CD4-positive, alpha-beta T cell (primary cell): ENCODE measurements around the gene RAB28. TPM values are rescaled to one million over a fixed set of nuclear protein-coding genes. Genes with fewer than 3 reads are reported as not detected.

Source experiments
- ATAC-seq: fragments of 200-7000 bp; cut with Tn5 transposase; one replicate; pipeline ENCODE4 v1.10.0; 2022; ENCODE audit warnings: mild to moderate bottlenecking; ENCODE audit not compliant: poor library complexity
- CTCF ChIA-PET: fragments of 350-600 bp; sonication (Branson Sonifier 250); formaldehyde crosslinking; loops from one replicate; lab custom pipeline; 2021; ENCODE audit warnings: antibody characterized with exemption, inconsistent platforms; lab: Charles Lee
- POLR2A ChIA-PET: fragments of 350-600 bp; sonication (Branson Sonifier 250); formaldehyde crosslinking; loops from one replicate; lab custom pipeline; 2021; ENCODE audit warnings: antibody characterized with exemption, inconsistent platforms; lab: Charles Lee
- DNase-seq, 14 experiments: peaks; one replicate each; pipeline ENCODE4 v3.0.0-alpha.2; 2013 to 2020; ENCODE audit warnings: mixed read lengths in 2 of 14
- H3K27ac ChIP-seq, 2 donors: one replicate each; pipeline versions ENCODE4 v1.5.1 to v1.7.0; 2013; ENCODE audit warnings: low read length in 2 of 2, low read depth in 1 of 2, mild to moderate bottlenecking in 1 of 2
- H3K27me3 ChIP-seq, 2 experiments: 1 replicate in 1 of 2; 2 replicates in 1 of 2; pipeline versions ENCODE4 v1.6.1 to v1.7.0; 2013; ENCODE audit warnings: low read length in 2 of 2, control low read depth in 1 of 2, mild to moderate bottlenecking in 1 of 2, moderate library complexity in 1 of 2; ENCODE audit not compliant: insufficient read depth in 2 of 2, control insufficient read depth in 1 of 2
- H3K36me3 ChIP-seq: one replicate; pipeline ENCODE4 v1.6.1; 2013; ENCODE audit warnings: low read length, control low read depth; ENCODE audit not compliant: insufficient read depth
- H3K4me1 ChIP-seq: one replicate; pipeline ENCODE4 v1.6.1; 2013; ENCODE audit warnings: low read length, control low read depth; ENCODE audit not compliant: insufficient read depth
- H3K4me3 ChIP-seq: one replicate; pipeline ENCODE4 v1.5.1; 2013; ENCODE audit warnings: mild to moderate bottlenecking, low read length, moderate library complexity
- H3K9me3 ChIP-seq, 2 experiments: 1 replicate in 1 of 2; 2 replicates in 1 of 2; pipeline versions ENCODE4 v1.6.1 to v1.7.0; 2013; ENCODE audit warnings: low read length in 2 of 2, mild to moderate bottlenecking in 2 of 2, control low read depth in 1 of 2, moderate library complexity in 1 of 2; ENCODE audit not compliant: control insufficient read depth in 1 of 2, insufficient read depth in 1 of 2
- H3K27ac Mint-ChIP-seq: one replicate; pipeline ENCODE4 v1.8.0; 2020; ENCODE audit warnings: mixed read lengths
- H3K27me3 Mint-ChIP-seq: one replicate; pipeline ENCODE4 v1.8.0; 2021; ENCODE audit warnings: mixed read lengths
- H3K36me3 Mint-ChIP-seq: one replicate; pipeline ENCODE4 v1.8.0; 2021; ENCODE audit warnings: low read depth, mixed read lengths
- H3K4me1 Mint-ChIP-seq: one replicate; pipeline ENCODE4 v1.8.0; 2021; ENCODE audit warnings: low read depth, mixed read lengths
- H3K4me3 Mint-ChIP-seq: one replicate; pipeline ENCODE4 v1.8.0; 2020; ENCODE audit warnings: mild to moderate bottlenecking, mixed read lengths
- H3K9me3 Mint-ChIP-seq: one replicate; pipeline ENCODE4 v1.8.0; 2020; ENCODE audit warnings: mixed read lengths
- intact Hi-C, 2 experiments: fragments of 100-400 bp; cut with DNase I in 1 of 2; cut with micrococcal nuclease in 1 of 2; formaldehyde crosslinking; loops; one replicate each; pipeline versions ENCODE4 v1.15.1 to v1.9.0; 2023 to 2025; cut with DNase I, micrococcal nuclease
- total RNA-seq, 174 experiments: library from RNA in 2 of 174; stranded (reverse) in 2 of 174; gene quantifications; one replicate each; pipeline ENCODE4 v1.2.3 and lab custom pipeline; 2021 to 2026
- TF ChIP-seq, protein P1 (sequence below): fragments of 200-600 bp; IDR thresholded peaks from one replicate; pipeline ENCODE4 v1.8.0; 2022; ENCODE audit warnings: antibody characterized with exemption, mild to moderate bottlenecking

The RAB28 gene
- total RNA-seq, 2 experiments from 2014 or later: 3.9 to 4.2 TPM

DNA sequence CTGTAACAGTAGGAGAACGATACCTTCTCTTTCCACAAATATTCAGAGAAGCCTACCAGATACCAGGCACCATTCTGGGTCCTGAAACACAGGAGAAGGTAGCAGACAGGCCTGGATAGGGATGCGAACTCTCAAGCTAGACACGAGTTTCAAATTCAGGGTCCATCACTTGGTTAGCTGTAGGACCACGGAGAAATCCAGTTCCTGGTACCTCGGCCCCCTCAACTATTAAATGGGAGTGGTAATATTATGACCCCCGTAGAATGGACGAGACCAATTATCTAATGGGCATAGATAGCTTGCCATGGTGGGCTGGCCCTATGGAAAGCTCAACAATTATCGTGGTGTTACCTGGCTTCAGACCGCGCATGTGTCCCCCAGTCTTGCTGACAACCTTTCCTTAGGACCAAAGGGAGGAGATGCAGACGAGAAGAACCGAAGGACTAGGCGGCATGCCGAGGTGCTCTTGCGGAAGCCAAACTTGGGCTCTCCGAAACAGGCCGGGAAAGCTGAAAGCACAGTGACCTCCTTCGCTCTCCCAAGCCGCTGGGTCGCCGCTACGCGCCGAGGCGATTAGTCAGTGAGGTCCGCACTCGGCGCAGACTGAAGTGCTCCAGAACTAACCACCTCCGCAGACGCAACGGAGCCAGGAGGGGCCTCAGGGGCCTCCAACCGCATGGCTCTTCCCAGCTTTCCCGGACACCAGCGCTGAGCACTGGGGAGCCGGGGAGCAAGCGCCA, 40.5 kb upstream of the RAB28 start:
- CTCF ChIA-PET: no interaction called here
- no peak overlapping the region for H3K4me3 ChIP-seq
- H3K27ac Mint-ChIP-seq: no peak overlapping the region

DNA sequence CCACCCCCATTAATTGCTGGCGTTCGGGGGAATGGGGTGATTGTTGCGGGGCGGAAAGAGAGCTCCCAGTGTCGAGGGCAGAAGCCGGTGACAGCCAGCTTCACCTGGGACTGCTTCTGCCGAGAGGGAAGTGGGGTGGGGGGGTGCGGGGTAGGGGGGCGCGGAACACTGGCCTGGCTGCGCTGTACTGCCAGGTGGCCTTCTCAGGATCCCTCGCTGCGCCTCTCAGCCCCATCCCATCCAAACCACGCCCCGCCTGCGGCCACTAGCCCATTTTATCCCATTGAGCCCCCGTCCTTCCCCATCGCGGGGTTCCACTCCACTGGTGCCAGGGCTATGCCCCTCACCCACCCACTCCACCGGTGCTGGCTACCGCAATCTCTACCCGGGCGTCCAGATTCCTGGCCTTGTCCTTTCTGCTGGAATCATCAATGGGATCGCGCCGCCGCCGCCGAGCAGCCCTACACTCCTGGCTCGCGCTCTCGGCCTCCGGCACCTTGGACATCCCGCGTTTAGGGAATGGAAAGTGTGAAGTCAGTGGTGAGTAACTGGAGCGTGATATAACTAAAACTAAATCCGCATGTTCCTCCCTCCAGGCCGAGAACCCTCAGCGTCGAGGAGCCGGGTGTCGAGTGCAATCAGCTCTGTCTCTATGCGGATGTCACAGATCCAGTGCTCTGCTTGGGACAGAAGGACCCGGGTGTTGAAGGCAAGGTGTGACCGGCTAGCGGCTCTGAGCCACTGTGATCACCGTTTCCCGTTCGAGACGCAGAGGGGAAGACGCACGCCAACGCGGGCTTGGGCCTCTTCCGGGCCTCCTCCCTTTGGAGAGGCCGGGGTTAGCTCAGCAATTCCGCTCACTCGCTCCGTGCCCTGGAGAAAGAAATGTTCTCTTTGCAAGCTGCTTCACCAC, 39.7 kb upstream of the RAB28 start:
- Mint-ChIP-seq H3K27me3 (peaks cover 94% of the 10 kb centered on the region), H3K9me3 (no peaks in the 10 kb centered on the region), H3K4me3 (peak overlapping the region; percentile 20), H3K27ac (no peak overlapping the region), H3K36me3 (no peaks in the 10 kb centered on the region), H3K4me1 (peaks cover 19% of the 10 kb centered on the region)
- no peaks in the 10 kb centered on the region for H3K36me3 ChIP-seq
- DNase-seq (peak in 1 of 14 experiments; percentile 3), ATAC-seq (no peak)
- H3K9me3 ChIP-seq: peaks cover 12 to 32% of the 10 kb centered on the region in 2 experiments
- H3K27ac ChIP-seq: no peak overlapping the region
- POLR2A ChIA-PET: no interaction called here
- intact Hi-C loops: no loop called here
- H3K4me3 ChIP-seq: no peak overlapping the region
- H3K4me1 ChIP-seq: peaks cover 30% of the 10 kb centered on the region
- TF ChIP-seq, protein P1, sequence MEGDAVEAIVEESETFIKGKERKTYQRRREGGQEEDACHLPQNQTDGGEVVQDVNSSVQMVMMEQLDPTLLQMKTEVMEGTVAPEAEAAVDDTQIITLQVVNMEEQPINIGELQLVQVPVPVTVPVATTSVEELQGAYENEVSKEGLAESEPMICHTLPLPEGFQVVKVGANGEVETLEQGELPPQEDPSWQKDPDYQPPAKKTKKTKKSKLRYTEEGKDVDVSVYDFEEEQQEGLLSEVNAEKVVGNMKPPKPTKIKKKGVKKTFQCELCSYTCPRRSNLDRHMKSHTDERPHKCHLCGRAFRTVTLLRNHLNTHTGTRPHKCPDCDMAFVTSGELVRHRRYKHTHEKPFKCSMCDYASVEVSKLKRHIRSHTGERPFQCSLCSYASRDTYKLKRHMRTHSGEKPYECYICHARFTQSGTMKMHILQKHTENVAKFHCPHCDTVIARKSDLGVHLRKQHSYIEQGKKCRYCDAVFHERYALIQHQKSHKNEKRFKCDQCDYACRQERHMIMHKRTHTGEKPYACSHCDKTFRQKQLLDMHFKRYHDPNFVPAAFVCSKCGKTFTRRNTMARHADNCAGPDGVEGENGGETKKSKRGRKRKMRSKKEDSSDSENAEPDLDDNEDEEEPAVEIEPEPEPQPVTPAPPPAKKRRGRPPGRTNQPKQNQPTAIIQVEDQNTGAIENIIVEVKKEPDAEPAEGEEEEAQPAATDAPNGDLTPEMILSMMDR: no peak
- CTCF ChIA-PET: no interaction called here
- H3K27me3 ChIP-seq: peaks cover 66 to 89% of the 10 kb centered on the region in 2 experiments

More for the DNA sequence above, 40.5 kb upstream of the RAB28 start:
- Histone ChIP-seq H3K4me1 (peaks cover 38% of the 10 kb centered on the region), H3K27ac (no peak overlapping the region), H3K27me3 (peaks cover 74 to 91% of the 10 kb centered on the region in 2 experiments), H3K9me3 (peaks cover 12 to 39% of the 10 kb centered on the region in 2 experiments), H3K36me3 (no peaks in the 10 kb centered on the region)
- no peaks in the 10 kb centered on the region for H3K9me3 Mint-ChIP-seq
- intact Hi-C loops: no loop called here
- peaks cover 94% of the 10 kb centered on the region for H3K27me3 Mint-ChIP-seq
- POLR2A ChIA-PET: no interaction called here
- ATAC-seq (no peak), DNase-seq (peak in 1 of 14 experiments; percentile 3)
- TF ChIP-seq, protein P1: no peak
- no peak overlapping the region for H3K4me3 Mint-ChIP-seq
- H3K4me1 Mint-ChIP-seq: peaks cover 27% of the 10 kb centered on the region
- H3K36me3 Mint-ChIP-seq: no peaks in the 10 kb centered on the region

GRCh38 chr4:13523105-13523477, 39.0 kb upstream of the RAB28 start:
- Mint-ChIP-seq H3K36me3 (no peaks in the 10 kb centered on the region), H3K27me3 (peaks cover 89% of the 10 kb centered on the region), H3K27ac (no peak overlapping the region), H3K4me3 (peak overlapping the region; percentile 20), H3K4me1 (peaks cover 11% of the 10 kb centered on the region), H3K9me3 (no peaks in the 10 kb centered on the region)
- H3K36me3 ChIP-seq: no peaks in the 10 kb centered on the region
- ChIA-PET POLR2A (no interaction called here), CTCF (no interaction called here)
- H3K27ac ChIP-seq: no peak overlapping the region
- peaks cover 22% of the 10 kb centered on the region for H3K4me1 ChIP-seq
- peaks cover 12 to 32% of the 10 kb centered on the region in 2 experiments for H3K9me3 ChIP-seq
- DNase-seq: peak in 1 of 14 experiments; percentile 3
- no peak for ATAC-seq
- TF ChIP-seq, protein P1: no peak
- no peak overlapping the region for H3K4me3 ChIP-seq
- intact Hi-C loops: no loop called here
- H3K27me3 ChIP-seq: peaks cover 59 to 82% of the 10 kb centered on the region in 2 experiments
